ENCODE measurements around the gene BBLN.

DNA sequence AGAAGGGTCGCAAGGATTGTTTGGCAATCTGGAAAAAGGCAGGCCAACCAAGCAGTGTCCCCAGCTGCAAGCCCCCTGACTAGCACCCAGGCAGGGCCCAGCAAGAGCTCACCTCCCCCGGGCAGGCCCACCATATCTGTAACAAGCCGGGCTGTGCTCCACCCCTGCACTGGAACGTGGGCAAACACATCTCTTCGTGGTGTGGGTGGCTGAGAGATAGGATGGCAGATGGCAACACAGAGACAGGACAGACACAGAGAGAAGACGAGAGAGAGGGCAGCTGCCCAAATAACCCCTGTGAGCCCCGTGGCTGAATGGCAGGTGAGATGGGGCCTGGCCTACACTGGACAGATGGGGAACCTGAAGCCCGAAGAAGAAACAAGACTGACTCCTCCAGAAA is 9.4 kb downstream of the BBLN start:
- TF ChIP-seq CTCF (IDR thresholded peaks at IDR 0.05) (no peak), POLR2A (IDR thresholded peaks at IDR 0.05) (no peak)
